Body of pancreas (tissue), 4 donors: ENCODE data around the gene COL18A1.

Experiments
- POLR2A ChIP-seq, 3 donors: fragments of 450-650 bp; IDR thresholded peaks; one replicate each; pipeline ENCODE4 v1.6.1; 2016; ENCODE audit warnings: antibody characterized with exemption in 3 of 3, mild to moderate bottlenecking in 2 of 3
- TF ChIP-seq, protein P1 (sequence below), 7 experiments: fragments of 450-650 bp in 4 of 7; fragments of 200-600 bp in 3 of 7; sonication (generic) in 3 of 7; IDR thresholded peaks; one replicate each; pipeline ENCODE4 v1.5.1; 2016 to 2019; ENCODE audit warnings: antibody characterized with exemption in 7 of 7

DNA sequence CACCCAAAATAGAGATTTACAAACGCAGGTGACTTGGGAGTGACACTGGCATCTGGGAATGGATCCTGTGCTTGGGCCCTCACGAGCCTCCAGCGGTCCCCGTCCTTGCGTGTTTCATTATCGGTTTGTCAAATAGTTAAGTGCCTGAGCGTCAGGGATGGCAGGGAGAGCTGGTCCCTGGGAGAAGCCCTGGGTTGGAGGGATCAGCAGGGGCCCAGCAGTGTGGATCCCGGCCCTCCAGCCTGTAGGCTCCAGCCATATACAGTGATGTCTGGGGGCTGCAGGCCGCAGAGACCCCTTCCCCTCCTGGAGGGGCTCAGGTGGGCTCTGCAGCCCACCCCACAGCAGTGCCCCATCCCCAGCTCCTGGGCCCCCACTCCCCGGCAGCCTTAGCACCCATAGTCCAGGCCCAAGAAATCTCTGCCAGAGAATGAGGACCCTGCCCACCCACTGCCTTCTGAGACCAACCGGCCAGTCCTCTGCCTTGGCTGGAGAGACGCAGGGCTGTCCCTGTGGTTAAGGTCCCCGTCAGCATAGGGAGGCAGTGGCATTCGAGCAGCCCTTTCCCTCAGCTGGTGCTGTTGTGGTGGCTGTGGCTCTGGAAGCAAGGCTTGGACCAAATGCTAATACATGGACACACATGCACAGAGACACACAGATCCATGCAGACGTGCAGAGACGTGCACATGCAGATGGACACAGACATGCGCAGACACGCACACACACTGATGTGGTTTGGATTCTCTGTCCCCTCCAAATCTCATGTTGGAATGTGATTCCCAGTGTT is 139.7 kb downstream of the COL18A1 start:
- TF ChIP-seq, protein P1, sequence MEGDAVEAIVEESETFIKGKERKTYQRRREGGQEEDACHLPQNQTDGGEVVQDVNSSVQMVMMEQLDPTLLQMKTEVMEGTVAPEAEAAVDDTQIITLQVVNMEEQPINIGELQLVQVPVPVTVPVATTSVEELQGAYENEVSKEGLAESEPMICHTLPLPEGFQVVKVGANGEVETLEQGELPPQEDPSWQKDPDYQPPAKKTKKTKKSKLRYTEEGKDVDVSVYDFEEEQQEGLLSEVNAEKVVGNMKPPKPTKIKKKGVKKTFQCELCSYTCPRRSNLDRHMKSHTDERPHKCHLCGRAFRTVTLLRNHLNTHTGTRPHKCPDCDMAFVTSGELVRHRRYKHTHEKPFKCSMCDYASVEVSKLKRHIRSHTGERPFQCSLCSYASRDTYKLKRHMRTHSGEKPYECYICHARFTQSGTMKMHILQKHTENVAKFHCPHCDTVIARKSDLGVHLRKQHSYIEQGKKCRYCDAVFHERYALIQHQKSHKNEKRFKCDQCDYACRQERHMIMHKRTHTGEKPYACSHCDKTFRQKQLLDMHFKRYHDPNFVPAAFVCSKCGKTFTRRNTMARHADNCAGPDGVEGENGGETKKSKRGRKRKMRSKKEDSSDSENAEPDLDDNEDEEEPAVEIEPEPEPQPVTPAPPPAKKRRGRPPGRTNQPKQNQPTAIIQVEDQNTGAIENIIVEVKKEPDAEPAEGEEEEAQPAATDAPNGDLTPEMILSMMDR (IDR thresholded peaks at IDR 0.05): no peak
- TF ChIP-seq POLR2A (IDR thresholded peaks at IDR 0.05): no peak
